Astrocyte of the cerebellum (primary cell): ENCODE data around the gene CDKN2B-AS1.

Experiments used
- DNase-seq: peaks from one replicate; pipeline ENCODE4 v3.0.0-alpha.2; 2011; ENCODE audit warnings: low read depth
- H3K4me3 ChIP-seq: 2 replicates; pipeline ENCODE4 v1.5.1; 2011; ENCODE audit warnings: mild to moderate bottlenecking, low read depth, low read length, moderate library complexity
- CTCF ChIP-seq: IDR thresholded peaks from 2 replicates; pipeline ENCODE4 v1.5.1; 2012; ENCODE audit warnings: low read length, low read depth, moderate library complexity, mild to moderate bottlenecking; ENCODE audit errors: missing control alignments
- in situ Hi-C: cut with HindIII; loops from 2 replicates; pipeline ENCODE4 v1.10.0; 2017; ENCODE audit warnings: low sequenced_read_pairs

CDKN2B-AS1 gene

GRCh38 chr9:22118810-22119521 lies 124.4 kb downstream of the CDKN2B-AS1 start:
- no peak for DNase-seq
- in situ Hi-C loops, result loop anchor here (5.0 kb wide), 1 partner anchor 33 kb away; no protein-coding TSS in a partner anchor
- H3K4me3 ChIP-seq, result no peak overlapping the region
- no peak for TF ChIP-seq CTCF

- no peak overlapping the region for H3K4me3 ChIP-seq
- in situ Hi-C loops, result loop anchor here (5.0 kb wide), 1 partner anchor 33 kb away; no protein-coding TSS in a partner anchor
- TF ChIP-seq CTCF, result peak; percentile 64
- DNase-seq, result no peak
Observed at GRCh38 chr9:22119522-22120158, 125.0 kb downstream of the CDKN2B-AS1 start.

- no peak for DNase-seq
- no peak for TF ChIP-seq CTCF
- no peak overlapping the region for H3K4me3 ChIP-seq
- in situ Hi-C loops, result no loop called here
Observed at GRCh38 chr9:22120159-22120549, 125.6 kb downstream of the CDKN2B-AS1 start.

- TF ChIP-seq CTCF, result no peak
- DNase-seq, result no peak
- H3K4me3 ChIP-seq, result no peak overlapping the region
- in situ Hi-C loops, result no loop called here
Observed at GRCh38 chr9:22120595-22120994, 126.0 kb downstream of the CDKN2B-AS1 start.

GRCh38 chr9:22124263-22125011 lies 129.8 kb downstream of the CDKN2B-AS1 start:
- no peak overlapping the region for H3K4me3 ChIP-seq
- DNase-seq, result no peak
- TF ChIP-seq CTCF, result no peak
- in situ Hi-C loops, result loop anchor here (5.0 to 25.0 kb wide), 2 partner anchors 37 to 312 kb away; partner anchors contain the start of gene MTAP

GRCh38 chr9:22129133-22129532 lies 134.5 kb downstream of the CDKN2B-AS1 start:
- DNase-seq, result no peak
- TF ChIP-seq CTCF, result no peak
- H3K4me3 ChIP-seq, result no peak overlapping the region
- in situ Hi-C loops, result loop anchor here (5.0 to 25.0 kb wide), 2 partner anchors 42 to 317 kb away; partner anchors contain the start of gene MTAP
